Adrenal gland (tissue), 5 donors: ENCODE measurements around the gene SRSF4.

ENCODE experiments used
- CTCF ChIP-seq, 6 experiments: fragments of 450-650 bp in 4 of 6; fragments of 200-600 bp in 2 of 6; sonication (generic) in 1 of 6; IDR thresholded peaks; 1 replicate in 5 of 6; 2 replicates in 1 of 6; pipeline versions ENCODE4 v1.5.1 to v1.8.0; 2016 to 2021; ENCODE audit warnings: antibody characterized with exemption in 6 of 6, mild to moderate bottlenecking in 2 of 6, moderate library complexity in 1 of 6
- POLR2A ChIP-seq, 2 donors: fragments of 450-650 bp; IDR thresholded peaks; one replicate each; pipeline ENCODE4 v1.6.1; 2017; ENCODE audit warnings: antibody characterized with exemption in 2 of 2, mild to moderate bottlenecking in 2 of 2, moderate library complexity in 1 of 2
- donor health status: DM: no; HTN: no; CAD: no.

GRCh38 chr1:29126198-29126597 is 55.5 kb downstream of the SRSF4 start:
- TF ChIP-seq POLR2A (IDR thresholded peaks at IDR 0.05) (no peak), CTCF (IDR thresholded peaks at IDR 0.05) (no peak)
